Ascending aorta (tissue), 2 donors: ENCODE results near the gene GFPT1. TPM values are rescaled to one million over a fixed set of nuclear protein-coding genes. Genes with fewer than 3 reads are reported as not detected.
A peak's percentile ranks its signal among the peaks of the same experiment; 100 is the strongest.

Experiments
- DNase-seq, 2 donors: peaks; one replicate each; pipeline ENCODE4 v3.0.0-alpha.2; 2019; ENCODE audit warnings: low spot score in 2 of 2
- H3K27ac ChIP-seq, 2 donors: fragments of 200-600 bp; sonication (generic); one replicate each; pipeline ENCODE4 v1.5.1; 2016 to 2017; ENCODE audit warnings: mild to moderate bottlenecking in 1 of 2
- H3K27me3 ChIP-seq: fragments of 200-600 bp; sonication (generic); one replicate; pipeline ENCODE4 v1.5.1; 2017
- H3K36me3 ChIP-seq, 2 donors: fragments of 200-600 bp; sonication (generic); one replicate each; pipeline ENCODE4 v1.5.1; 2016
- H3K4me1 ChIP-seq, 2 donors: fragments of 200-600 bp; sonication (generic); one replicate each; pipeline ENCODE4 v1.5.1; 2016 to 2017; ENCODE audit warnings: mild to moderate bottlenecking in 1 of 2
- H3K4me3 ChIP-seq, 2 donors: fragments of 200-600 bp; sonication (generic); one replicate each; pipeline ENCODE4 v1.5.1; 2016 to 2017; ENCODE audit warnings: mild to moderate bottlenecking in 1 of 2
- H3K9me3 ChIP-seq, 2 donors: fragments of 200-600 bp; sonication (generic); one replicate each; pipeline ENCODE4 v1.5.1; 2016
- CTCF ChIP-seq, 3 experiments: fragments of 200-600 bp in 2 of 3; fragments of 450-650 bp in 1 of 3; sonication (generic) in 2 of 3; IDR thresholded peaks; one replicate each; pipeline ENCODE4 v1.5.1; 2016 to 2019; ENCODE audit warnings: antibody characterized with exemption in 3 of 3, mild to moderate bottlenecking in 1 of 3, moderate library complexity in 1 of 3
- intact Hi-C: fragments of 100-400 bp; cut with DNase I; formaldehyde crosslinking; loops from one replicate; pipeline ENCODE4 v1.15.1; 2023
- total RNA-seq: library from RNA; depleted of rRNA; stranded (reverse); fragments of >200 nt; gene quantifications from one replicate; pipeline ENCODE4 v1.1.0, GENCODE V29; 2016

The GFPT1 gene
- total RNA-seq, 1 donor from 2014 or later, result 25.7 TPM

- peak; percentile 53 to 61 (median 57) for TF ChIP-seq CTCF (IDR thresholded peaks at IDR 0.05)
- H3K9me3 ChIP-seq, result no peaks in the 10 kb centered on the region
- H3K4me1 ChIP-seq, result no peaks in the 10 kb centered on the region
- H3K4me3 ChIP-seq, result no peak overlapping the region
- H3K27me3 ChIP-seq, result no peaks in the 10 kb centered on the region
- H3K27ac ChIP-seq, result no peak overlapping the region
- peaks cover 22 to 29% of the 10 kb centered on the region in 2 donors for H3K36me3 ChIP-seq
- DNase-seq, result no peak
- intact Hi-C loops, result loop anchor here (10.0 kb wide), 1 partner anchor 139 kb away; no protein-coding TSS in a partner anchor
These were observed 11.3 kb downstream of the GFPT1 start for GRCh38 chr2:69375494-69376353.

GRCh38 chr2:69372767-69373166, 14.3 kb downstream of the GFPT1 start:
- Histone ChIP-seq H3K27ac (no peak overlapping the region), H3K4me1 (no peaks in the 10 kb centered on the region), H3K27me3 (no peaks in the 10 kb centered on the region), H3K9me3 (no peaks in the 10 kb centered on the region), H3K4me3 (no peak overlapping the region), H3K36me3 (peaks cover 52 to 59% of the 10 kb centered on the region in 2 donors)
- intact Hi-C loops, result loop anchor here (10.0 kb wide), 1 partner anchor 142 kb away; no protein-coding TSS in a partner anchor
- DNase-seq, result no peak
- no peak for TF ChIP-seq CTCF (IDR thresholded peaks at IDR 0.05)

GRCh38 chr2:69369802-69370201, 17.2 kb downstream of the GFPT1 start:
- Histone ChIP-seq H3K36me3 (peaks cover 66 to 81% of the 10 kb centered on the region in 2 donors), H3K4me3 (no peak overlapping the region)
- TF ChIP-seq CTCF (IDR thresholded peaks at IDR 0.05), result no peak

GRCh38 chr2:69368588-69368987, 18.4 kb downstream of the GFPT1 start:
- Histone ChIP-seq H3K27me3 (no peaks in the 10 kb centered on the region), H3K27ac (no peak overlapping the region), H3K9me3 (no peaks in the 10 kb centered on the region), H3K36me3 (peaks cover 72 to 79% of the 10 kb centered on the region in 2 donors), H3K4me1 (no peaks in the 10 kb centered on the region), H3K4me3 (no peak overlapping the region)
- no peak for DNase-seq
- TF ChIP-seq CTCF (IDR thresholded peaks at IDR 0.05), result no peak
- intact Hi-C loops, result no loop called here

More at GRCh38 chr2:69369802-69370201, 17.2 kb downstream of the GFPT1 start:
- intact Hi-C loops, result loop anchor here (10.0 kb wide), 1 partner anchor 145 kb away; no protein-coding TSS in a partner anchor
- Histone ChIP-seq H3K4me1 (no peaks in the 10 kb centered on the region), H3K9me3 (no peaks in the 10 kb centered on the region), H3K27ac (no peak overlapping the region), H3K27me3 (no peaks in the 10 kb centered on the region)
- DNase-seq, result no peak

- intact Hi-C loops, result no loop called here
- TF ChIP-seq CTCF (IDR thresholded peaks at IDR 0.05), result no peak
- Histone ChIP-seq H3K4me1 (no peaks in the 10 kb centered on the region), H3K4me3 (no peak overlapping the region), H3K27ac (no peak overlapping the region), H3K36me3 (peaks cover 86 to 88% of the 10 kb centered on the region in 2 donors), H3K9me3 (no peaks in the 10 kb centered on the region), H3K27me3 (no peaks in the 10 kb centered on the region)
- DNase-seq, result no peak
These were observed 27.7 kb downstream of the GFPT1 start for GRCh38 chr2:69359371-69359770.
